Liver (tissue), 10 donors: ENCODE measurements around the gene RNPEP. TPM values are rescaled to one million over a fixed set of nuclear protein-coding genes. Genes with fewer than 3 reads are reported as not detected.
"Not testable (repeated sequence)": the region's sequence is repeated elsewhere in the genome, so short reads cannot be mapped to it uniquely, and the experiment has no call there.

Experiments
- DNase-seq: peaks from one replicate; pipeline ENCODE4 v3.0.0-alpha.2; 2017; ENCODE audit warnings: low spot score
- H3K27ac ChIP-seq, 2 donors: one replicate each; pipeline ENCODE4 v1.7.0; 2013; ENCODE audit warnings: inconsistent platforms in 2 of 2, low read length in 2 of 2, control low read depth in 1 of 2, low read depth in 1 of 2, mild to moderate bottlenecking in 1 of 2
- H3K27me3 ChIP-seq, 4 donors: one replicate each; pipeline versions ENCODE4 v1.6.1 to v1.7.0; 2013; ENCODE audit warnings: low read length in 3 of 4, inconsistent platforms in 1 of 4, mild to moderate bottlenecking in 1 of 4, moderate library complexity in 1 of 4; ENCODE audit not compliant: control insufficient read depth in 4 of 4, insufficient read depth in 4 of 4
- H3K36me3 ChIP-seq, 4 donors: one replicate each; pipeline versions ENCODE4 v1.6.1 to v1.7.0; 2013; ENCODE audit warnings: low read length in 3 of 4, mild to moderate bottlenecking in 3 of 4, low read depth in 1 of 4, moderate library complexity in 1 of 4; ENCODE audit not compliant: control insufficient read depth in 4 of 4, insufficient read depth in 3 of 4
- H3K4me1 ChIP-seq, 4 donors: one replicate each; pipeline versions ENCODE4 v1.6.1 to v1.7.0; 2013; ENCODE audit warnings: low read length in 3 of 4, mild to moderate bottlenecking in 3 of 4, moderate library complexity in 1 of 4; ENCODE audit not compliant: control insufficient read depth in 4 of 4, insufficient read depth in 4 of 4
- H3K4me3 ChIP-seq, 3 donors: one replicate each; pipeline versions ENCODE4 v1.6.1 to v1.7.0; 2013; ENCODE audit warnings: low read length in 3 of 3, control low read depth in 1 of 3, low read depth in 1 of 3, mild to moderate bottlenecking in 1 of 3
- H3K9ac ChIP-seq, 2 donors: one replicate each; pipeline ENCODE4 v1.7.0; 2013; ENCODE audit warnings: low read length in 2 of 2, mild to moderate bottlenecking in 2 of 2, moderate library complexity in 2 of 2, control low read depth in 1 of 2, low read depth in 1 of 2
- H3K9me3 ChIP-seq, 4 donors: one replicate each; pipeline versions ENCODE4 v1.6.1 to v1.7.0; 2013; ENCODE audit warnings: low read length in 3 of 4; ENCODE audit not compliant: control insufficient read depth in 4 of 4
- WGBS: extraction: QIAGEN DNeasy Blood & Tissue Kit; methylation state at CpG from one replicate; pipeline ENCODE4 v1.1.7; 2013; 5-methylcytosine and 5-hydroxymethylcytosine counted together
- polyA plus RNA-seq, 2 donors: library from polyadenylated mRNA; stranded (reverse) in 1 of 2; unstranded in 1 of 2; fragments of 200-250 nt in 1 of 2; fragments of >200 nt in 1 of 2; fragmentation: Nextera tagmentation in 1 of 2; extraction: Ambion mirVana in 1 of 2; gene quantifications; one replicate each; pipeline versions ENCODE4 v1.2.1 to v1.2.3, GENCODE V29; 2013 to 2015
- small RNA-seq: library from RNA; depleted of rRNA; stranded (forward); fragments of <200 nt; gene quantifications from one replicate; pipeline ENCODE3, GENCODE V24; 2014
- total RNA-seq, 2 donors: library from RNA; depleted of rRNA; stranded (reverse); fragments of >200 nt; gene quantifications; one replicate each; pipeline ENCODE4 v1.2.3, GENCODE V29; 2014
- donor health status: healthy.
- donor health status: healthy.
- donor health status: healthy.
- donor health status: healthy.
- donor health status: healthy.

The RNPEP gene
- total and polyA plus RNA-seq, 4 donors = 16.3 to 26.5 (median 21.0) TPM

DNA sequence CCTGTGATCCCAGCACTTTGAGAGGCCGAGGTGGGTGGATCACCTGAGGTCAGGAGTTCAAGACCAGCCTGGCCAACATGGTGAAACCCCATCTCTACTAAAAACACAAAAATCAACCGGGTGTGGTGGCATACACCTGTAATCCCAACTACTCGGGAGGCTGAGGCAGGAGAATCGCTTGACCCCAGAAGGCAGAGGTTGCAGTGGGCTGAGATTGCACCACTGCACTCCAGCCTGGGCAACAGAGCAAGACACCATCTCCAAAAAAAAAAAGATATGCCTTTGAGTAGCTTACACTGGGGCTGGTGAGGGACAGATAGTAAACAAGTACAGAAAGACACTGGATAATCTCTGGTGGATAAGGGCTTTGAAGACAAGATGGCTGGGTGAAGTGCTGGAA is 72.2 kb downstream of the RNPEP start:
- H3K36me3 ChIP-seq, H3K9me3 ChIP-seq, H3K27ac ChIP-seq, H3K27me3 ChIP-seq, H3K9ac ChIP-seq, H3K4me1 ChIP-seq, H3K4me3 ChIP-seq, DNase-seq: not testable (repeated sequence)
- 89% methylated on average over 4 of the region's 4 CpGs for WGBS

Small RNAs within 50 kb of the gene (small RNA-seq; reads per million reads assigned to genes)
- not detected for gene AL691482.1
- gene AL691482.2 = not detected
- gene MIR6740 = not detected
- gene RF00156 = not detected

Other genes starting within 250 kb of the RNPEP start
- 10 to 100 TPM; 13.0 to 14.1 TPM for gene IPO9, start 153.5 kb upstream of the RNPEP start, total RNA-seq
- gene IPO9, start 153.5 kb upstream of the RNPEP start, polyA plus RNA-seq = 10 to 100 TPM in 1 of 2 donors, 1 to 10 TPM in 1; 6.6 to 22.1 TPM
- 1 to 10 TPM in 1 of 2 donors, under 1 TPM in 1; 0.47 to 1.3 TPM for gene SHISA4, start 93.8 kb upstream of the RNPEP start, total RNA-seq
- 1 to 10 TPM; 2.8 to 4.1 TPM for gene SHISA4, start 93.8 kb upstream of the RNPEP start, polyA plus RNA-seq
- 1 to 10 TPM in 1 of 2 donors, under 1 TPM in 1; 0.14 to 4.4 TPM for gene LMOD1, start 36.1 kb upstream of the RNPEP start, total RNA-seq
- 1 to 10 TPM in 1 of 2 donors, under 1 TPM in 1; 0.47 to 3.9 TPM for gene LMOD1, start 36.1 kb upstream of the RNPEP start, polyA plus RNA-seq
- 10 to 100 TPM; 21.1 to 43.5 TPM for gene TIMM17A, start 27.1 kb upstream of the RNPEP start, total RNA-seq
- gene TIMM17A, start 27.1 kb upstream of the RNPEP start, polyA plus RNA-seq = 10 to 100 TPM; 58.4 to 72.1 TPM
- gene ELF3, start 27.9 kb downstream of the RNPEP start, total RNA-seq = 10 to 100 TPM; 10.1 to 38.7 TPM
- gene ELF3, start 27.9 kb downstream of the RNPEP start, polyA plus RNA-seq = 10 to 100 TPM; 22.2 to 29.0 TPM
- under 1 TPM in 1 of 2 donors, not detected in 1; under 0.01 TPM for gene GPR37L1, start 140.3 kb downstream of the RNPEP start, total RNA-seq
- gene GPR37L1, start 140.3 kb downstream of the RNPEP start, polyA plus RNA-seq = under 1 TPM; 0.02 to 0.04 TPM
- 10 to 100 TPM in 1 of 2 donors, 1 to 10 TPM in 1; 8.4 to 21.8 TPM for gene ARL8A, start 162.1 kb downstream of the RNPEP start, total RNA-seq
- 10 to 100 TPM; 18.5 to 25.7 TPM for gene ARL8A, start 162.1 kb downstream of the RNPEP start, polyA plus RNA-seq
- gene PTPN7, start 178.0 kb downstream of the RNPEP start, total RNA-seq = 1 to 10 TPM; 1.8 to 7.0 TPM
- 1 to 10 TPM in 1 of 2 donors, under 1 TPM in 1; 0.75 to 1.5 TPM for gene PTPN7, start 178.0 kb downstream of the RNPEP start, polyA plus RNA-seq
- gene LGR6, start 211.2 kb downstream of the RNPEP start, total RNA-seq = 1 to 10 TPM in 1 of 2 donors, under 1 TPM in 1; 0.05 to 1.2 TPM
- under 1 TPM; 0.63 to 0.86 TPM for gene LGR6, start 211.2 kb downstream of the RNPEP start, polyA plus RNA-seq